ENCODE measurements around the gene CFAP97D1.

CFAP97D1 gene

DNA sequence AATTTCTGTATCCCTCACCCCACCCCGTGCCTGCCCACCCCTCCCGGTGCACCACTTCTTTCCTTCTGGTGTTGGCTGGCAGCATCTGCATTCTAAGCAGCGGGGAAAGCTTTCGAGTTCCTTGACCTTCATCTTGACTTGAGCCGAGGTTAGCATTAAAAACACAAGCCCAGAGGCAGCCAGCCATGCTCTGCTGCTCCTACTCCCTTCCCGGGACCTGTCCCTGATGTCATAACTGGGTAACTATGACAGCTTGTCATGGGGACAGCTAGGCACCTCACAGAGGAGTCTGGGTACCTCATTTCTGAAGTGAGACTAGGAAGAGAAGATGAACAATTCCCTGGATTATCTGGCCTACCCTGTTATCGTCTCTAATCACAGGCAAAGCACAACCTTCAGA, at the start of gene CFAP97D1:
TSS of gene CFAP97D1 (plus strand) at position 301 of the 400 bp plus-strand sequence. CDS start at position 329, 28 bp downstream.
- peak within 1 kb of the TSS; percentile 83 for H3K4me3 ChIP-seq (replicated peaks; ENCODE audit: low read depth, low read length)
- DNase-seq (ENCODE audit: low read depth), result no peak
- TF ChIP-seq, protein P1, sequence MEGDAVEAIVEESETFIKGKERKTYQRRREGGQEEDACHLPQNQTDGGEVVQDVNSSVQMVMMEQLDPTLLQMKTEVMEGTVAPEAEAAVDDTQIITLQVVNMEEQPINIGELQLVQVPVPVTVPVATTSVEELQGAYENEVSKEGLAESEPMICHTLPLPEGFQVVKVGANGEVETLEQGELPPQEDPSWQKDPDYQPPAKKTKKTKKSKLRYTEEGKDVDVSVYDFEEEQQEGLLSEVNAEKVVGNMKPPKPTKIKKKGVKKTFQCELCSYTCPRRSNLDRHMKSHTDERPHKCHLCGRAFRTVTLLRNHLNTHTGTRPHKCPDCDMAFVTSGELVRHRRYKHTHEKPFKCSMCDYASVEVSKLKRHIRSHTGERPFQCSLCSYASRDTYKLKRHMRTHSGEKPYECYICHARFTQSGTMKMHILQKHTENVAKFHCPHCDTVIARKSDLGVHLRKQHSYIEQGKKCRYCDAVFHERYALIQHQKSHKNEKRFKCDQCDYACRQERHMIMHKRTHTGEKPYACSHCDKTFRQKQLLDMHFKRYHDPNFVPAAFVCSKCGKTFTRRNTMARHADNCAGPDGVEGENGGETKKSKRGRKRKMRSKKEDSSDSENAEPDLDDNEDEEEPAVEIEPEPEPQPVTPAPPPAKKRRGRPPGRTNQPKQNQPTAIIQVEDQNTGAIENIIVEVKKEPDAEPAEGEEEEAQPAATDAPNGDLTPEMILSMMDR (IDR thresholded peaks at IDR 0.05; ENCODE audit: low read length, missing control alignments), result no peak

DNA sequence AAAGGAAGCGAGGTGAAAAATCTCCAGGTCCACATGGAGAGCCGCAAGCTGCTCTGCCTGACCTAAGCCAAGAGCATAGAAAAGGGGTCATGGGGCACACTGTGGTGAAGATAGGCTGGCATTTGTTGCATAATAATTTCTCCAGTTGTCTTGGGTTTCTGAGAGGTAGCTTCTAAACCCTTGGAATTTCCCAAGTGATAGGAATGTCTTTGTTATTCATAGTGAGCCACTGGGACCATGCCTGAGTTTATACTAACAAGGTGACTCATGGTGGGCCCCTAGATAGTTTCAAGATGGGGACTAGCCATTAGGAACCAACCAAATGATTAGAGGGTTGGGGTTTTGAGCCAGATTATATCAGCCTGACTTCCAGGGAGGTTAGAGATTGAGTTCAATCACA, 47.3 kb upstream of the CFAP97D1 start:
- TF ChIP-seq, protein P1 (IDR thresholded peaks at IDR 0.05; ENCODE audit: low read length, missing control alignments), result no peak
- DNase-seq (ENCODE audit: low read depth), result peak; percentile 89
- H3K4me3 ChIP-seq (replicated peaks; ENCODE audit: low read depth, low read length), result no peak overlapping the region

DNA sequence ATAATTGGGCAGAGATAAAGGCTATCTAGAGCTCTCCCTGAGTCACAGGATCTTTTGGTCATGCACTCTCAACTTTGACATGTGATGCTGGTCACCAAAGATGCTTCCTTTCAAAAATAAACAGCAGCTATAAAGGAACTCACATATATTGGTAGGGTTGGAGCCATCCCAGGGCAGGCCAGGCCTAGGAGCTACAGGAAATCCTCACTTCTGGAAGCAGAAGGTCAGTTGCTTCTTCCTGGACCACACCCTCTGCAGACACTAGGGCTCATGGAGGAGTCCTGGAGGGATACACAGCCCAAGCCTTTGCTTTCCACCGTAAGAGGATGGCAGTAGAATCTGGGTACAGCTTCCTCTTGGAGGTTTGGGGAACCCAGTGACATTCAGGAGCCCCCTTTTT, 46.3 kb upstream of the CFAP97D1 start:
- TF ChIP-seq, protein P1 (IDR thresholded peaks at IDR 0.05; ENCODE audit: low read length, missing control alignments), result no peak
- no peak overlapping the region for H3K4me3 ChIP-seq (replicated peaks; ENCODE audit: low read depth, low read length)
- no peak for DNase-seq (ENCODE audit: low read depth)

DNA sequence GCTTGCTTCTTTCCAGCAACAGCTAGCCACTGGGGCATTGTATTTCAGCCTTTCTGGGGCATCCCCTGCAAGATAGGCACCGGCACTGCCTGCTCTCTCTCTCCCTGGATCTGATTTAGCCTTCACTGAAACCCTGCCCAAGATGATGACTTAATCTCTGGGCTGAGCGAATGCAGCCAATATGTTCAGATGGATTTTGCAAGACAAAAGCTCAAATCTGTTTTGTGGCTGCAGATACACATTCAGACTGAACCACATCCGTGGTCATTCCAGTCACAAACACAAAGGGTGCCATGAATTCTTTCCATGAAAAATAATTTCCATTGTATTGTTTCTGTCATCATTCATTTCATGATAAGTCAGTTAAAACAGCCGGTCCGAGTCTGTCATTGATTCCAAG, 45.9 kb upstream of the CFAP97D1 start:
- H3K4me3 ChIP-seq (replicated peaks; ENCODE audit: low read depth, low read length), result no peak overlapping the region
- peak; percentile 92 for DNase-seq (ENCODE audit: low read depth)
- TF ChIP-seq, protein P1 (IDR thresholded peaks at IDR 0.05; ENCODE audit: low read length, missing control alignments), result no peak

DNA sequence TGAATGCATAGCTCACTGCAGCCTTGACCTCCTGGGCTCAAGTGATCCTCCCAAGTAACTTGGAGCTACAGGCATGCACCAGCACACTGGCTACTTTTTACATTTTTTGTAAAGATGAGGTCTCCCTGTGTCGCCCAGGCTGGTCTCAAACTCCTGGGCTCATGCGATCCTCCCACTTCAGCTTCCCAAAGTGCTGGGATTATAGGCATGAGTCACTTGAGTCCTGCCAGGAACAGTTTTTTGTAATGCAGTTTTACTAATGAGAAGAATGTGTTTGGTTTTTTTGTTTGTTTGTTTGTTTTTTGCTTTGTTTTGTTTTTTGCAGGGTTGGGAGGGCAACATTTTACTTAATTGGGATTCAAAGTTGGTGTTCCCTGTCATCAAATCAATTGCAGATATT, 43.8 kb upstream of the CFAP97D1 start:
- H3K4me3 ChIP-seq (replicated peaks; ENCODE audit: low read depth, low read length), result no peak overlapping the region
- DNase-seq (ENCODE audit: low read depth), result no peak
- TF ChIP-seq, protein P1 (IDR thresholded peaks at IDR 0.05; ENCODE audit: low read length, missing control alignments), result no peak

DNA sequence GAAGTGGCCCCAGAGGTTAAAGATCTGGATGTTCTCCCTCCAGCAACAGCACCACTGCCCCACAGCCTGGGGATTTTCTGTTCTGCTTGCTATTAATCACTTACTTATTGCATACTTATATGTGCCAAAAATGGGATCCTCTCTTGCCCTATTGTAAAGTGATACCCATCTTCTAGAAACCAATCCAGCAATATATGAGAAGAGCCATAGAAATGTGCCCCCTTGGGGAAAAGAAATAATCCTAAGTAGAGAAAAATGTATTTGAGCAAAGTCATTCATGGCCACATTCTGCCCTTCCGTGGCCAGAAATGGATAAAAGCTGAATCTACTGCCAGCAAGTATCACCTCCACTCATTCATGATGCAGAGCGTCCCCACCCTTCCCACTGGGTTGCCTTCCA, 42.5 kb upstream of the CFAP97D1 start:
- TF ChIP-seq, protein P1 (IDR thresholded peaks at IDR 0.05; ENCODE audit: low read length, missing control alignments), result no peak
- H3K4me3 ChIP-seq (replicated peaks; ENCODE audit: low read depth, low read length), result no peak overlapping the region
- DNase-seq (ENCODE audit: low read depth), result no peak

DNA sequence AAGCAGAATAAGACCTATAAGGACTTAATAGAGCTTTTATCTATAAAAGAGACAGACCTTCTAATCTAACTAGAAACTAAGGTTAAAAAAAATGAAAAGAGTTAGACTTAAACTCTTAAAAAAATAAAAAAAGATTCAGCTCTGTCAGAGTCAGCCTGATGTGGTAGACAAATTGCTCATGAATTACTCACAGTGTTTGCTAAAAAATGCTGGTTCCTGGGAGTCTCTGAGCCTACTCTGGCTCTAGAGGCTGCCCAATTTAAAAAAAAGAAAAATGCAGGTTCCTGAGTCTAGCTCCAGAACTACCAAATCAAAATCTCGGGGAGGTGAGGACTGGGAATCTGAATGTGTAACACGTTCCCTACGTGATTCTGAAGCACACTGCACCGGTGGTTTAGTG, 39.7 kb upstream of the CFAP97D1 start:
- TF ChIP-seq, protein P1 (IDR thresholded peaks at IDR 0.05; ENCODE audit: low read length, missing control alignments), result no peak
- peak; percentile 47 for DNase-seq (ENCODE audit: low read depth)
- H3K4me3 ChIP-seq (replicated peaks; ENCODE audit: low read depth, low read length), result no peak overlapping the region
